A549 (cell line): ENCODE measurements around the gene HBG2. TPM values are rescaled to one million over a fixed set of nuclear protein-coding genes. Genes with fewer than 3 reads are reported as not detected.
A peak's percentile ranks its signal among the peaks of the same experiment; 100 is the strongest.

Experiments
- ATAC-seq, 2 experiments: fragments of 200-7000 bp in 1 of 2; fragments of >200 bp in 1 of 2; cut with Nextera tagmentation in 1 of 2; cut with Tn5 transposase in 1 of 2; 3 replicates each; pipeline versions ENCODE4 v1.8.0 to v1.9.1; 2018 to 2020; ENCODE audit warnings: mild to moderate bottlenecking in 1 of 2, moderate library complexity in 1 of 2
- CTCF ChIA-PET: fragments of 300-600 bp; sonication (Branson Sonifier 250); formaldehyde crosslinking; extraction: SDS; loops from one replicate; lab custom pipeline; 2021; ENCODE audit warnings: antibody characterized with exemption, inconsistent platforms; lab: Yijun Ruan, JAX
- POLR2A ChIA-PET: fragments of 350-600 bp; formaldehyde crosslinking; extraction: SDS; loops from one replicate; lab custom pipeline; 2021; ENCODE audit warnings: antibody characterized with exemption, inconsistent platforms; lab: Yijun Ruan, JAX
- DNase-seq, 2 experiments: peaks; one replicate each; pipeline versions ENCODE4 v3.0.0 to v3.0.0-alpha.2; 2011 to 2016; ENCODE audit warnings: low read depth in 1 of 2, low spot score in 1 of 2
- FAIRE-seq: peaks from 2 replicates; lab custom pipeline; 2011; peaks lifted over from hg19 to GRCh38; lab: Jason Lieb, UNC
- H3K27ac ChIP-seq, 2 experiments: fragments of >200 bp; sonication (Bioruptor Twin); formaldehyde crosslinking; 3 replicates each; pipeline ENCODE4 v1.5.1; 2016 to 2017
- H3K4me1 ChIP-seq: fragments of >200 bp; sonication (Bioruptor Twin); formaldehyde crosslinking; 3 replicates; pipeline ENCODE4 v1.6.1; 2016
- H3K4me2 ChIP-seq: fragments of >200 bp; sonication (Bioruptor Twin); formaldehyde crosslinking; 3 replicates; pipeline ENCODE4 v1.6.1; 2016
- H3K4me3 ChIP-seq: fragments of >200 bp; sonication (Bioruptor Twin); formaldehyde crosslinking; 3 replicates; pipeline ENCODE4 v1.5.1; 2016
- H3K9me3 ChIP-seq: fragments of >200 bp; sonication (Bioruptor Twin); formaldehyde crosslinking; 3 replicates; pipeline ENCODE4 v1.6.1; 2016
- CBX2 ChIP-seq: fragments of 200-600 bp; sonication (generic); IDR thresholded peaks from 2 replicates; pipeline ENCODE4 v1.6.1; 2016; ENCODE audit warnings: low read depth, mild to moderate bottlenecking, borderline replicate concordance
- CHD2 ChIP-seq: fragments of 150-350 bp; IDR thresholded peaks from 2 replicates; pipeline ENCODE4 v1.6.1; 2014; ENCODE audit warnings: low read length; ENCODE audit not compliant: partially characterized antibody
- CTCF ChIP-seq: fragments of >200 bp; sonication (Bioruptor Twin); formaldehyde crosslinking; IDR thresholded peaks from 3 replicates; pipeline ENCODE4 v1.5.1; 2016
- EHF ChIP-seq: fragments of 250-450 bp; sonication (Bioruptor Pico); IDR thresholded peaks from 2 replicates; pipeline ENCODE4 v1.5.0; 2020; ENCODE audit warnings: mild to moderate bottlenecking
- EP300 ChIP-seq, 2 experiments: fragments of >200 bp; sonication (Bioruptor Twin); formaldehyde crosslinking; IDR thresholded peaks; 2 replicates in 1 of 2; 3 replicates in 1 of 2; pipeline ENCODE4 v1.6.1; 2016 to 2017
- FOSB ChIP-seq: fragments of 250-450 bp; sonication (Bioruptor Pico); IDR thresholded peaks from 2 replicates; pipeline ENCODE4 v1.5.0; 2020; ENCODE audit warnings: mild to moderate bottlenecking, moderate library complexity
- FOXS1 ChIP-seq: fragments of 250-450 bp; sonication (Bioruptor Pico); IDR thresholded peaks from 2 replicates; pipeline ENCODE4 v1.5.0; 2020; ENCODE audit warnings: mild to moderate bottlenecking, moderate library complexity
- HEYL ChIP-seq: fragments of 250-450 bp; sonication (Bioruptor Pico); IDR thresholded peaks from 2 replicates; pipeline ENCODE4 v1.8.0; 2021; ENCODE audit warnings: mild to moderate bottlenecking, moderate library complexity
- HOXA7 ChIP-seq: fragments of 250-450 bp; sonication (Bioruptor Pico); IDR thresholded peaks from 2 replicates; pipeline ENCODE4 v1.5.0; 2020; ENCODE audit warnings: mild to moderate bottlenecking, moderate library complexity
- HOXB5 ChIP-seq: fragments of 250-450 bp; sonication (Bioruptor Pico); IDR thresholded peaks from 2 replicates; pipeline ENCODE4 v1.5.0; 2020; ENCODE audit warnings: mild to moderate bottlenecking, moderate library complexity
- MAFK ChIP-seq: fragments of 450-650 bp; IDR thresholded peaks from 2 replicates; pipeline ENCODE4 v1.6.1; 2014; ENCODE audit not compliant: partially characterized antibody
- MYC ChIP-seq: IDR thresholded peaks from 2 replicates; pipeline ENCODE4 v1.6.1; 2012; ENCODE audit warnings: mild to moderate bottlenecking, inconsistent platforms, low read length, improper control_type of control experiment, borderline replicate concordance
- PHF8 ChIP-seq: fragments of 200-600 bp; sonication (generic); IDR thresholded peaks from 2 replicates; pipeline ENCODE4 v1.6.1; 2016; ENCODE audit warnings: low read depth, mild to moderate bottlenecking, antibody characterized with exemption, moderate library complexity, borderline replicate concordance
- POLR2A ChIP-seq: IDR thresholded peaks from 2 replicates; pipeline ENCODE4 v1.6.1; 2012; ENCODE audit warnings: mild to moderate bottlenecking, low read length
- RAD21 ChIP-seq, 2 experiments: fragments of >200 bp in 1 of 2; sonication (Bioruptor Twin) in 1 of 2; formaldehyde crosslinking in 1 of 2; IDR thresholded peaks in 1 of 2; conservative IDR thresholded peaks in 1 of 2; 2 replicates in 1 of 2; 3 replicates in 1 of 2; pipeline ENCODE4 v1.6.1; 2012 to 2018; ENCODE audit warnings: inconsistent platforms in 1 of 2
- RNF2 ChIP-seq: fragments of 200-600 bp; sonication (generic); IDR thresholded peaks from 2 replicates; pipeline ENCODE4 v1.6.1; 2016; ENCODE audit warnings: low read depth, mild to moderate bottlenecking, antibody characterized with exemption, moderate library complexity, borderline replicate concordance
- SMC3 ChIP-seq: fragments of >200 bp; sonication (Bioruptor Twin); formaldehyde crosslinking; IDR thresholded peaks from 3 replicates; pipeline ENCODE4 v1.6.1; 2018; ENCODE audit warnings: inconsistent platforms
- SREBF2 ChIP-seq: fragments of 450-650 bp; IDR thresholded peaks from 2 replicates; pipeline ENCODE4 v1.6.1; 2014; ENCODE audit warnings: mild to moderate bottlenecking, moderate library complexity
- ZNF302 ChIP-seq: fragments of 250-450 bp; sonication (Bioruptor Pico); IDR thresholded peaks from 2 replicates; pipeline ENCODE4 v1.9.0; 2021; ENCODE audit warnings: inconsistent platforms, mild to moderate bottlenecking, moderate library complexity
- ZSCAN20 ChIP-seq: fragments of 250-450 bp; sonication (Bioruptor Pico); IDR thresholded peaks from 2 replicates; pipeline ENCODE4 v1.8.0; 2022; ENCODE audit warnings: mild to moderate bottlenecking, moderate library complexity
- WGBS: methylation state at CpG from one replicate; pipeline ENCODE4 v1.1.6; 2017; ENCODE audit errors: missing lambda C conversion rate; 5-methylcytosine and 5-hydroxymethylcytosine counted together
- polyA plus RNA-seq, 4 experiments: library from polyadenylated mRNA; depleted of rRNA in 3 of 4; stranded (reverse); fragments of >200 nt; fragmentation: RNase III in 1 of 4; extraction: RNeasy Plus Mini Kit Qiagen cat#74134 plus additional on column Dnase treatment in 1 of 4; gene quantifications; 2 replicates in 3 of 4; 3 replicates in 1 of 4; pipeline ENCODE4 v1.2.3, GENCODE V29; 2011 to 2017
- TF ChIP-seq, protein P1 (sequence below): fragments of 150-350 bp; IDR thresholded peaks from 2 replicates; pipeline ENCODE4 v1.6.1; 2014; ENCODE audit warnings: low read depth, mild to moderate bottlenecking, low read length
- TF ChIP-seq, protein P2 (sequence below): fragments of >200 bp; sonication (Bioruptor Twin); formaldehyde crosslinking; IDR thresholded peaks from 2 replicates; pipeline ENCODE4 v1.6.1; 2016
- TF ChIP-seq, protein P3 (sequence below): IDR thresholded peaks from 2 replicates; pipeline ENCODE4 v1.6.1; 2012

HBG2 gene
- polyA plus RNA-seq, 2 of the 4 experiments (the other 2 are of a cell fraction), result not detected

- ChIA-PET CTCF (no interaction called here), POLR2A (no interaction called here)
- no peak for TF ChIP-seq POLR2A
- TF ChIP-seq, protein P1, sequence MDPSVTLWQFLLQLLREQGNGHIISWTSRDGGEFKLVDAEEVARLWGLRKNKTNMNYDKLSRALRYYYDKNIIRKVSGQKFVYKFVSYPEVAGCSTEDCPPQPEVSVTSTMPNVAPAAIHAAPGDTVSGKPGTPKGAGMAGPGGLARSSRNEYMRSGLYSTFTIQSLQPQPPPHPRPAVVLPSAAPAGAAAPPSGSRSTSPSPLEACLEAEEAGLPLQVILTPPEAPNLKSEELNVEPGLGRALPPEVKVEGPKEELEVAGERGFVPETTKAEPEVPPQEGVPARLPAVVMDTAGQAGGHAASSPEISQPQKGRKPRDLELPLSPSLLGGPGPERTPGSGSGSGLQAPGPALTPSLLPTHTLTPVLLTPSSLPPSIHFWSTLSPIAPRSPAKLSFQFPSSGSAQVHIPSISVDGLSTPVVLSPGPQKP, result no peak
- no peak for TF ChIP-seq ZNF302 (CRISPR knock-in tag)
- TF ChIP-seq CBX2, result no peak
- TF ChIP-seq FOXS1 (CRISPR knock-in tag), result no peak
- 66% methylated on average over 8 of the region's 8 CpGs for WGBS
- H3K4me3 ChIP-seq, result no peak overlapping the region
- no peaks in the 10 kb centered on the region for H3K4me1 ChIP-seq
- FAIRE-seq (no peak), DNase-seq (no peak), ATAC-seq (no peak)
- no peak overlapping the region for H3K27ac ChIP-seq
- H3K4me2 ChIP-seq, result no peak overlapping the region
- H3K9me3 ChIP-seq, result no peaks in the 10 kb centered on the region
Measured at GRCh38 chr11:5293028-5293427, 38.4 kb upstream of the HBG2 start.

- no peak overlapping the region for H3K27ac ChIP-seq
- CTCF ChIA-PET, result interaction anchor here (1.1 to 3.9 kb wide), 13 partner anchors 9 to 168 kb away, joined by 3 to 44 read pairs (median 5); no protein-coding TSS in a partner anchor
- peak; percentile 97 to 99 for ATAC-seq
- TF ChIP-seq RNF2 (no peak), PHF8 (no peak), SREBF2 (no peak), HOXB5 (CRISPR knock-in tag) (no peak), FOSB (CRISPR knock-in tag) (no peak), CTCF (peak; percentile 74), ZSCAN20 (CRISPR knock-in tag) (no peak), CHD2 (no peak), HOXA7 (CRISPR knock-in tag) (no peak), HEYL (CRISPR knock-in tag) (no peak), MAFK (no peak), EP300 (IDR thresholded peaks at IDR 0.05) (no peak), POLR2A (no peak), RAD21 (conservative IDR thresholded peaks at IDR 0.05 in 1 of 2, IDR thresholded peaks at IDR 0.05 in 1 of 2) (peak; percentile 85 to 92), EHF (CRISPR knock-in tag) (no peak), SMC3 (peak; percentile 90), MYC (no peak), CBX2 (no peak)
- TF ChIP-seq, protein P2, sequence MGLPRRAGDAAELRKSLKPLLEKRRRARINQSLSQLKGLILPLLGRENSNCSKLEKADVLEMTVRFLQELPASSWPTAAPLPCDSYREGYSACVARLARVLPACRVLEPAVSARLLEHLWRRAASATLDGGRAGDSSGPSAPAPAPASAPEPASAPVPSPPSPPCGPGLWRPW, result no peak
- TF ChIP-seq, protein P3, sequence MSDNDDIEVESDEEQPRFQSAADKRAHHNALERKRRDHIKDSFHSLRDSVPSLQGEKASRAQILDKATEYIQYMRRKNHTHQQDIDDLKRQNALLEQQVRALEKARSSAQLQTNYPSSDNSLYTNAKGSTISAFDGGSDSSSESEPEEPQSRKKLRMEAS, result no peak
- TF ChIP-seq, all 56 proteins: peak for 3
- POLR2A ChIA-PET, result interaction anchor here (0.9 kb wide), 1 partner anchor 90 kb away, joined by 3 read pairs; no protein-coding TSS in a partner anchor
- Histone ChIP-seq H3K4me2 (no peak overlapping the region), H3K4me3 (no peak overlapping the region), H3K9me3 (no peaks in the 10 kb centered on the region), H3K4me1 (no peaks in the 10 kb centered on the region)
- 10% methylated on average over 1 of the region's 1 CpG for WGBS
- FAIRE-seq, result no peak
- peak; percentile 47 to 73 for DNase-seq
Measured at GRCh38 chr11:5291207-5291838, 36.7 kb upstream of the HBG2 start.
